ENCODE data around the gene C4orf33. TPM values are rescaled to one million over a fixed set of nuclear protein-coding genes. Genes with fewer than 3 reads are reported as not detected.
A peak's percentile ranks its signal among the peaks of the same experiment; 100 is the strongest.

C4orf33 gene, protein sequence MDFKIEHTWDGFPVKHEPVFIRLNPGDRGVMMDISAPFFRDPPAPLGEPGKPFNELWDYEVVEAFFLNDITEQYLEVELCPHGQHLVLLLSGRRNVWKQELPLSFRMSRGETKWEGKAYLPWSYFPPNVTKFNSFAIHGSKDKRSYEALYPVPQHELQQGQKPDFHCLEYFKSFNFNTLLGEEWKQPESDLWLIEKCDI
- total RNA-seq (1 to 10 TPM; 1.7 to 2.3 (median 1.8) TPM), polyA plus RNA-seq (1 to 10 TPM; 1.4 to 3.1 (median 1.7) TPM)
- long read RNA-seq, donor 1: 0 reads
- long read RNA-seq, donor 2, full-length matches to known transcripts: 1 of 1 reads
- long read RNA-seq, donor 2, partial matches to known transcripts: 0 of 1 reads
- long read RNA-seq, donor 2, other reads (novel, unspliced or antisense): 0 of 1 reads

GRCh38 chr4:129095811-129096454, at the start of gene C4orf33:
Gene C4orf33, plus strand, starts transcription at chr4:129096152. Its CDS starts 6,459 bp downstream, at chr4:129102611.
- Histone ChIP-seq H3K4me3 (peak within 1 kb of the TSS; percentile 79), H3K27ac (peak within 1 kb of the TSS; percentile 90), H3K4me1 (peaks cover 29% of the 10 kb centered on the region), H3K9me3 (no peaks in the 10 kb centered on the region), H3K27me3 (ENCODE audit: insufficient read depth in 3 of 3, low read length in 2 of 3) (no peaks in the 10 kb centered on the region), H3K36me3 (ENCODE audit: insufficient read depth in 1 of 2, low read depth in 1 of 2) (no peaks in the 10 kb centered on the region)
- DNase-seq (peak; percentile 44 to 65), ATAC-seq (peak in 3 of 4 donors; percentile 45 to 60 (median 57))
- intact Hi-C loops (cut with DNase I): no loop called here
- TF ChIP-seq, protein P1, sequence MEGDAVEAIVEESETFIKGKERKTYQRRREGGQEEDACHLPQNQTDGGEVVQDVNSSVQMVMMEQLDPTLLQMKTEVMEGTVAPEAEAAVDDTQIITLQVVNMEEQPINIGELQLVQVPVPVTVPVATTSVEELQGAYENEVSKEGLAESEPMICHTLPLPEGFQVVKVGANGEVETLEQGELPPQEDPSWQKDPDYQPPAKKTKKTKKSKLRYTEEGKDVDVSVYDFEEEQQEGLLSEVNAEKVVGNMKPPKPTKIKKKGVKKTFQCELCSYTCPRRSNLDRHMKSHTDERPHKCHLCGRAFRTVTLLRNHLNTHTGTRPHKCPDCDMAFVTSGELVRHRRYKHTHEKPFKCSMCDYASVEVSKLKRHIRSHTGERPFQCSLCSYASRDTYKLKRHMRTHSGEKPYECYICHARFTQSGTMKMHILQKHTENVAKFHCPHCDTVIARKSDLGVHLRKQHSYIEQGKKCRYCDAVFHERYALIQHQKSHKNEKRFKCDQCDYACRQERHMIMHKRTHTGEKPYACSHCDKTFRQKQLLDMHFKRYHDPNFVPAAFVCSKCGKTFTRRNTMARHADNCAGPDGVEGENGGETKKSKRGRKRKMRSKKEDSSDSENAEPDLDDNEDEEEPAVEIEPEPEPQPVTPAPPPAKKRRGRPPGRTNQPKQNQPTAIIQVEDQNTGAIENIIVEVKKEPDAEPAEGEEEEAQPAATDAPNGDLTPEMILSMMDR (IDR thresholded peaks at IDR 0.05): no peak
- WGBS, 3 donors: 8 to 11% (median 9%) methylated on average over 14 of the region's 14 CpGs

DNA sequence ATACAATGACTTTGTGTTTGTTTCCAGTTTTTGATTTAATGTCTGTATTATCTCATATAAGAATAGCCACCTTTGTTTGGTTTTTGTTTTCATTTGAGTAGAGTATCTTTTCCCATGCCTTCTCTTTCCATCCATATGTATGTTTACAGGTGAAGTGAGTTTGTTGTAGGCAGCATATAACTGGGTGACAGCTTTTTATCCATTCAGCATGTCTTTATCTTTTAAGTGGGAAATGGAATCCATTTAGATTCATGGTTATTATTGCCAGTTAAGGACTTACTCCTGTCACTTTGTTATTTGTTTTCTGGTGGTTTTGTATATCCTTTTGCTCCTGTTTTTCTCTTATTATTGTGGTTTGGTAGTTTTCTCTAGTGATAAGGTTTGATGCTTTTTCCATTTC, 36.9 kb upstream of the C4orf33 start:
- peaks cover 62% of the 10 kb centered on the region for H3K9me3 ChIP-seq
- no peak for ATAC-seq
- no peak for DNase-seq
- H3K4me1 ChIP-seq: no peaks in the 10 kb centered on the region
- no peaks in the 10 kb centered on the region for H3K27me3 ChIP-seq (ENCODE audit: insufficient read depth in 3 of 3, low read length in 2 of 3)
- TF ChIP-seq, protein P1 (IDR thresholded peaks at IDR 0.05): no peak
- no peak overlapping the region for H3K4me3 ChIP-seq
- intact Hi-C loops (cut with DNase I): no loop called here
- H3K36me3 ChIP-seq (ENCODE audit: insufficient read depth in 1 of 2, low read depth in 1 of 2): no peaks in the 10 kb centered on the region
- no peak overlapping the region for H3K27ac ChIP-seq

- no peak for DNase-seq
- ATAC-seq: no peak
- H3K36me3 ChIP-seq (ENCODE audit: insufficient read depth in 1 of 2, low read depth in 1 of 2): no peaks in the 10 kb centered on the region
- intact Hi-C loops (cut with DNase I): loop anchor here in 1 of 2 donors (5.0 kb wide), 1 partner anchor 1325 kb away; no protein-coding TSS in a partner anchor
- no peaks in the 10 kb centered on the region for H3K27me3 ChIP-seq (ENCODE audit: insufficient read depth in 3 of 3, low read length in 2 of 3)
- H3K27ac ChIP-seq: no peak overlapping the region
- 95 to 98% (median 96%) methylated on average over 3 of the region's 3 CpGs for WGBS, 3 donors
- H3K4me1 ChIP-seq: no peaks in the 10 kb centered on the region
- no peak overlapping the region for H3K4me3 ChIP-seq
- peaks cover 54% of the 10 kb centered on the region for H3K9me3 ChIP-seq
- TF ChIP-seq, protein P1 (IDR thresholded peaks at IDR 0.05): no peak
Measured at GRCh38 chr4:129062580-129062979, 33.4 kb upstream of the C4orf33 start.

GRCh38 chr4:129063640-129064039, 32.3 kb upstream of the C4orf33 start:
- Histone ChIP-seq H3K27ac (no peak overlapping the region), H3K27me3 (ENCODE audit: insufficient read depth in 3 of 3, low read length in 2 of 3) (no peaks in the 10 kb centered on the region), H3K9me3 (peaks cover 47% of the 10 kb centered on the region), H3K4me3 (no peak overlapping the region), H3K4me1 (no peaks in the 10 kb centered on the region), H3K36me3 (ENCODE audit: insufficient read depth in 1 of 2, low read depth in 1 of 2) (no peaks in the 10 kb centered on the region)
- DNase-seq (no peak), ATAC-seq (no peak)
- intact Hi-C loops (cut with DNase I): loop anchor here in 1 of 2 donors (5.0 kb wide), 1 partner anchor 1326 kb away; no protein-coding TSS in a partner anchor
- WGBS, 3 donors: 95 to 97% (median 96%) methylated on average over 2 of the region's 2 CpGs
- TF ChIP-seq, protein P1 (IDR thresholded peaks at IDR 0.05): no peak
